GM18508 (cell line): ENCODE measurements around the gene PRX.
"Not testable (repeated sequence)": the region's sequence is repeated elsewhere in the genome, so short reads cannot be mapped to it uniquely, and the experiment has no call there.

Experiments
- ATAC-seq: cut with Tn5 transposase; IDR thresholded peaks from one replicate; pipeline ENCODE4 v1.9.1; 2021; ENCODE audit warnings: moderate number of reproducible peaks; ENCODE audit not compliant: insufficient read depth, unreplicated experiment

The PRX gene

GRCh38 chr19:40442328-40443130 is 29.4 kb upstream of the PRX start:
- no peak for ATAC-seq

GRCh38 chr19:40441719-40442253 is 28.6 kb upstream of the PRX start:
- ATAC-seq = no peak

GRCh38 chr19:40438284-40438683 is 25.1 kb upstream of the PRX start:
- no peak for ATAC-seq

- ATAC-seq = no peak
Observed at GRCh38 chr19:40433391-40434216, 20.4 kb upstream of the PRX start.

GRCh38 chr19:40432760-40433159 is 19.6 kb upstream of the PRX start:
- ATAC-seq = not testable (repeated sequence)

- ATAC-seq = no peak
Observed at GRCh38 chr19:40431698-40432097, 18.5 kb upstream of the PRX start.

- ATAC-seq = not testable (repeated sequence)
Observed at GRCh38 chr19:40430242-40430641, 17.1 kb upstream of the PRX start.

GRCh38 chr19:40428197-40428596 is 15.0 kb upstream of the PRX start:
- ATAC-seq = not testable (repeated sequence)

GRCh38 chr19:40425450-40426287 is 12.5 kb upstream of the PRX start, which contains the start of gene SERTAD1:
Gene SERTAD1, minus strand, starts transcription at chr19:40425992. Its CDS starts 2,446 bp downstream, at chr19:40423546.
- ATAC-seq = peak; percentile 67

- no peak for ATAC-seq
Observed at GRCh38 chr19:40424637-40425449, 11.7 kb upstream of the PRX start.

- no peak for ATAC-seq
Observed at GRCh38 chr19:40423938-40424337, 10.8 kb upstream of the PRX start.

- no peak for ATAC-seq
Observed at GRCh38 chr19:40422748-40423566, 9.8 kb upstream of the PRX start.

GRCh38 chr19:40421993-40422747 is 9.0 kb upstream of the PRX start:
- ATAC-seq = no peak

- no peak for ATAC-seq
Observed at GRCh38 chr19:40420766-40421765, 7.9 kb upstream of the PRX start.

- no peak for ATAC-seq
Observed at GRCh38 chr19:40420451-40420765, 7.2 kb upstream of the PRX start.

GRCh38 chr19:40419780-40420179 is 6.6 kb upstream of the PRX start:
- no peak for ATAC-seq

- ATAC-seq = no peak
Observed at GRCh38 chr19:40419066-40419612, 6.0 kb upstream of the PRX start.
